DMS153 treated with DMSO at 0.1 percent for 48 hours (cell line): ENCODE results near the gene NOP14.

Experiments
- DNase-seq: peaks from one replicate; lab custom pipeline; 2025; ENCODE audit not compliant: unreplicated experiment; lab: John Stamatoyannopoulos, UW

Gene NOP14

DNA sequence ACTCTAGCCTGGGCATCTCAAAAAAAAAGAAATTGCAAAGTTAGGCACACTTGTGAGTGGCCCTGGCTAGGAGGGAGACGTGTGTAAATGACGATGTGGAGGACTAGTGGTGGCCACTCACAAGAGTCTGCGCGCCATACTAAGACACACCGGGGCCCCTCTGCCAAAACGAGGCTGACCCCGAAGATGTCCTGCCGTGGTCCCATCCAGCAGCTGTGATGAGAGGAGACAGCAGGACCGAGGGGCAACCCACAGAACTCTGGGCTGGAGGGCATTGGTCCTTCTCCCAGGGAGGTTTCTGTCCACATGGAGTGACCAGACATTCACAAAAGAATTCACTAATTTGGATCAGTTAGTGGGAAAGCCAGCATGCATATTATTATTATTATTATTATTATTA lies 47.4 kb downstream of the NOP14 start:
- no peak for DNase-seq

DNA sequence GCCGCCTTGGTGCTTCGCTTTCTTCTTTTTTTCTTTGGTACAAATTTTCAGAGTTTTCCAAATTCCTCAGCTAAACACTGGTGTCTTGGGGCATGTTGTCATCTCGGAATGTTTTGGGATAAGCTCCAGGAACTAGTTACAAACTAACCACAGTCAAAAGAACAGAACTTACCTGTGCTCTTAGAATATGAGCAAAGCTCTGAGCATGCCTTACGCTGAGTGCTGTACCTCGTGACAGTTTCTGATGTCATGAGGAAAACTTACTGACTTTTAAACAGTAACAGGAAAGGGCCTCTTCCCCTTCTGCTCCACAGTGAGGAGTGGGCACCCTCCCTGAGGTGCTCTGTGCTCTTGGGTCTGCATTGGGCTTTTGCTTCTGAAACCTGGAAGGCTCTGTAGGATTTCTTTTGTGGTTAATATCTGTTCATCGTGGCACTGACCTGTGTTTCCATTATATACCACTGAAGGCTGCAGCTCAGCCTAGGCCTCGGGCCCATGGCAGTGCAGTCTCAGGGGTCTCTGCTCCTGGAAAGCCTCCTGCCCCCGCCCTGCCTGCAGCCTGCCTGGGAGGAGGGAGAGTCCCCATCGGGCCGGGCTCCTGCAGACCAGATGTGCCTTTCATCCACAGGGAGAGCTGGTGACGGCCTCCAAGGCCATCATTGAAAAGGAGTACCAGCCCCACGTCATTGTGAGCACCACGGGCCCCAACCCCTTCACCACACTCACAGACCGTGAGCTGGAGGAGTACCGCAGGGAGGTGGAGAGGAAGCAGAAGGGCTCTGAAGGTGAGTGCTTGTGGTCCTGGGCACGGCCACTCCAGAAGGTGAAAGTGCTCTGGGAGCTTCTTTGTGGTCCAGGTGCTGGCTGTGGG lies 48.7 kb downstream of the NOP14 start:
- no peak for DNase-seq

DNA sequence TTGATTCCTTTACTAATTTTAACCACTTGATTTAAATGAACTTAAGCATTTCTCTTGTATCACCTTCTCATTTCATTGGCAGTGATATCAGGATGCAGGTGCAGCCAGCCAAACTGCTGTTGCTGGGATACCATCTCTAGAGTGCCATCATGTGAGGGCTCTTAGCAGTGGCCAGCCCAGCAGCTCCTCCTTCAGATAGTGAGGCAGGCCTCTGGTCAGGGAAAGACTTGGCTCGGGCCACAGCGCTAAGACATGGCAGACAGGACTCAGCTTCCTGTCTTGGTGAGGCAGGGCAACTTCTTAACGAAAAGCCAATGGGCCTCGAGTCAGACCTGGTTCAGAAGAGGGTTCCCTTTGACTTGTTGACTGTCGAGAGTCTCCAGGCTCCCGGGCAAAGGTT lies 50.0 kb downstream of the NOP14 start:
- no peak for DNase-seq

- DNase-seq, result no peak
Measured at GRCh38 chr4:2911868-2912267, 51.3 kb downstream of the NOP14 start.

DNA sequence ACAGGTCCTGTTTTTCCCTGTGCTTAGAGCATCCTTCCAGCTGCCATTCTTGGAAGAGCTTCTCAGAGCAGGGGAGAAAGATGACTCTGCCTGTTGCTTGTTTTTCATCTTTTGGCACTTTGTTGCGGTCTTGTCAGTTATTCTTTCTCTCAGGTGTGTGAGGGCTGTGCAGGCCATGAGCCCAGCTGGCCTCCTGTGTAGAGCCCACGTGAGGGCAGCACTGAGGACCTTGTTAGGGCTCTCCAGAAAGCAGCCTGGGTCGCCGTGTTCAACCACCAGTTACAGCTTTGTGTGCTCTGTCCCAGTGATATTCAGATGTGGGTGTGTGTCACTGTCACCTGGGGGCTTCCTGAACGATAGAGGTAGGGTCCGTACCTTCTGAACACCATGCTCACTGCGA lies 52.8 kb downstream of the NOP14 start:
- DNase-seq, result no peak

DNA sequence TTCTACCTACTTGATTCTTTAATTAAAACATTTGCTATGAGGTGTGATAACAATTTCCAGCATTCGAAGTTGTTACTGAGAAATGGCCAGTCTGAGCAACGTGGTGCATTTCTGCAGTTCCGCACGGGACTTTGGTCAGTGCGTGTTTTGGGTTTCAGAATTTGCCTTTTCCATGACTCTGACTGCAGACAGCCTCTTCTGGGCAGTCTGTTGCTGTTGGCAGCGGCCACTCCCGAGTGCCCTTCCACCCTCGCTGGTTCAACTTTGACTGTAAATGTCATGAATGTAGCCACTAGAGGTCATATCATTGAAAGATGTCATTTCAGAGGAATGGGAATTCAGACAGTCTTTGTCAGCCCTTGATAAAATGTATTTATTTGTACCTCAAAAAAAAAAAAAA lies 53.6 kb downstream of the NOP14 start:
- DNase-seq, result no peak

DNA sequence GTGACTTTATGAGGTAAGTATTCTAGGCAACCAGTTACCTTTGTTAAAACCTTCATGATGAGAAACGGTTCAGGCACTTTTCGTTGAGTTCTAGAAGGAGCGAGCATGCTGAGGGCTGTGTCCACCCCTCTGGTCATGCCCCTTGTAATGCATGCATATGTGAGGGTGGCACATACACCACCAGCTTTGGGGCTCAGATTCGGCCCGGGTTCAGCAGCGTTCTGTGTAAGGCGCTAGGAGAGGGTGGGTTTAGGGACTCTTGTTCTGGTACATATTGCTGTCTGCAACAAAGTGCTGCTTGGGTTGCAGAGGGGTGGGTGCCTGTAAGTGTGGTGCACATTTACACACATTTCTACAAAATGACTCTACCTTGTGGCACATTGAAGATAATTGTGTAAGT lies 54.5 kb downstream of the NOP14 start:
- no peak for DNase-seq

GRCh38 chr4:2907706-2908293 lies 55.4 kb downstream of the NOP14 start:
- peak; percentile 46 for DNase-seq

- no peak for DNase-seq
Measured at GRCh38 chr4:2907226-2907625, 56.0 kb downstream of the NOP14 start.

DNA sequence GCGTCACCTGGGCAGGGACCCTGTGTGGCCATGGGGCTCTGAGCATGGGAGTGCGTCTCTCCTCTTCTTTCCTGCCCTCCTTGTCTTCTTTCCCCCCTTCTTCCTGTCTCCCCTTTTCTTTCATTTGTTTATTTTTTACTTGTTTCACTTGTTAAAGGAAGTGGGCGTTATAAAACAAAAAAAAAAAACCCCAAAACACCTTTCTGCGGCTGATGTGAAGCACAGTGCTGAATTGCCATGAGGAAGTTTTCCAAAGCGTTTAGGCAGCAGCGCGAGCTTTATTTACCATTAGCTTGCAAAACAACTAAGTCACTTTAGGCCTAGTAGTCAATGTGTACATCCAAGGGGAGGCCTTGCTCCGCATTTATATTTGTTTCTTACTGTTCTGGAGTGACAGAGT lies 57.0 kb downstream of the NOP14 start:
- no peak for DNase-seq

GRCh38 chr4:2905544-2905943 lies 57.7 kb downstream of the NOP14 start:
- no peak for DNase-seq

- no peak for DNase-seq
Measured at GRCh38 chr4:2902126-2902525, 61.1 kb downstream of the NOP14 start.

DNA sequence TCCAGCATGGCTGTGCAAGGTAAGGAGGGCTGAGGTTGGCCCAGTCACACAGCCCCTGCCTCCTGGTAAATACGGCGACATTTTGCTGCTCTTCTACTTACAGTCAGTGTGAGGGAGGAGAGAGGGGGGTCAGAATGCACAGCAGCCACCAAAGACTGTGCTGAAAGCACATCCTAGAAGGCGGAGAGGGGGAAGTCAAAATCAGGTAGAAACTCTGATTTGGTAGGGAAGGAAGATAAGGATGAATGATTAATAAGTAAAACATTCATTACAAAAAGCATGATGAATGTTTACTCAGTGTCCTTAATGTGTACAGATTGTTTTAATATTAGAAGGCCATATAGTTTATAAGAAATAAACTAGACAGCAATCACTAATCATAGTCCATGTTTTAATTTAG lies 62.0 kb downstream of the NOP14 start:
- DNase-seq, result no peak

DNA sequence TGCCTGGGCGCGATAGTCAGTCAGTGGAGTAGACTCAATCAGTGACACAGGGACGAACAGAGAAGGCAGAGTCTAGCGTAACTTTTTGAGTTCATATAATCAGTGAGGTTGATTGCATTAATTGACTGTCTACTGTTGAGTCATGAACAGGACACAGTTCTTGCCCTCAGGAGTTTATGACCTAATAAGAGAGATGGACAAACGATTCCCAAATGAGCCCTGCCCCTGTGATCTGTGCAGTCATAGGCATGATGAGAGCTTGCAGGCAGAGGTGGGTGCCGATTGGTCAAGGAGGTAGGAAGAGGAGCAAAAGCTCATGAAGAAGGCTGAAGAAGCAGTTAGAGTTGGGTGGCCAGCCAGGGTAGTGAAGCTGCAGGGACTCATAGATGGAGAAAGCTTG lies 62.5 kb downstream of the NOP14 start:
- DNase-seq, result no peak

GRCh38 chr4:2898001-2898400 lies 65.2 kb downstream of the NOP14 start:
- no peak for DNase-seq

GRCh38 chr4:2893772-2894171 lies 69.4 kb downstream of the NOP14 start:
- no peak for DNase-seq

DNA sequence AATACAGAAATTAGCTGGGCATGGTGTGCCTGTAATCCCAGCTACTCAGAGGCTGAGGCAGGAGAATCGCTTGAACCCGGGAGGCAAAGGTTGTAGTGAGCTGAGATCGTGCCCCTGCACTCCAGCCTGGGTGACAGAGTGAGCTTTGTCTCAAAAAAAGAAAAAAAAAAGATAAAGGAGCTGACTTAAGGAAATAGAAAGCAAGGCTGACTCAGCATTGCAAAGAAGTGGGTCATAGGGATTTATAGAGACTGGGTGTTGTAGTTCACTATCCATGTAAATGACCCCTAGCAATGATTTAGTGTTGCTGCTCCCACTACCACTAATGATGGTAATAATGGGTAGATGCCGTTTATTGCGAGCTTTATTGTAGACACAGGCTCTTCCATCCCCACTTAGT lies 71.9 kb downstream of the NOP14 start:
- DNase-seq, result no peak

- DNase-seq, result no peak
Measured at GRCh38 chr4:2888886-2889285, 74.3 kb downstream of the NOP14 start.
